Myocyte (in vitro differentiated cells): ENCODE data around the gene HCAR3. TPM values are rescaled to one million over a fixed set of nuclear protein-coding genes. Genes with fewer than 3 reads are reported as not detected.
"Not testable (repeated sequence)": the region's sequence is repeated elsewhere in the genome, so short reads cannot be mapped to it uniquely, and the experiment has no call there.

Experiments used
- DNase-seq: peaks from one replicate; pipeline ENCODE4 v3.0.0-alpha.2; 2012; ENCODE audit warnings: low read depth
- polyA plus RNA-seq: library from polyadenylated mRNA; unstranded; fragments of >200 nt; gene quantifications from one replicate; pipeline ENCODE4 v1.2.1, GENCODE V29; 2012; ENCODE audit warnings: missing spikeins
- total RNA-seq: library from RNA; depleted of rRNA; stranded (reverse); fragments of >200 nt; gene quantifications from 2 replicates; pipeline ENCODE4 v1.2.3, GENCODE V29; 2014

The HCAR3 gene
- total RNA-seq = not detected in 2 replicates
- polyA plus RNA-seq = not detected

DNA sequence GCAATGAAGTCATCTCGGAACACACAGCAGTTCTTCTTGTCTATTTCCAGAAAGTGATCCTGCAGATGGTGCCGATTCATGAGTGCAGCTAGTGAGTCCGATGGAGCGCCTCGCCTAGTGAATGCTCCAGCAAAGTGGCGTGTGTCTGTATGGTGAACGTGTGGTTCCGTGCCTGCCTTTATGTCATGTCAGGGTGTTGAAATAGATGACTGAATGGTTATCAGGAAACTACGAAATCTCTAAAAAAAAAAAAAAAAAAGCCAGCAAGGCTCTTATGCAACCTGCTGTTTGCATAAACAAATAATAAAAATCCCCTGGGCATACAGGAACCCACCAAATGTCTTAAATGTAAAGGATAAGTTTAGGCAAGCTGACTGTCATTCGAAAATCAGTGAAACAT, at the start of gene HCAR3:
Gene HCAR3, minus strand, starts transcription at position 154 of the 400 bp plus-strand sequence. Its CDS starts 74 bp downstream, at position 80.
- DNase-seq = not testable (repeated sequence)

DNA sequence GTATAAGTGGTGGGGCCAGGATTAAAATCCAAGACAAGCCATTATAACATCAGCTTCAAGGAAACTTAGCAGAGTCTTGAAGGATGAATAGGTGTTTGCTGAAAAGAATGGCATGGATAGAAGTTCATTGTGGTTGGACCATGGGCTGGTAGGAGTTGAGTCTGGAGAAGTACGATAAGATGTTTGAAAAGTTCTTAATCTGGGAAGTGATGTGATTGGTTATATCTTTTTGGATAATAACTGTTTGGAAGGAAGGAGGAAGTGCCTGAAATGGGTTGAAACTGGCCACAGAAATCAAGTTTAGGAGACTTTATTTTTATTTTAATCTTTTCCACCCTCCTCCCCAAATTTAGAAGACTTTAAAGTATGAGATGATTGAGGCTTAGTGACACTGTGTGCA, 41.0 kb upstream of the HCAR3 start:
- no peak for DNase-seq

DNA sequence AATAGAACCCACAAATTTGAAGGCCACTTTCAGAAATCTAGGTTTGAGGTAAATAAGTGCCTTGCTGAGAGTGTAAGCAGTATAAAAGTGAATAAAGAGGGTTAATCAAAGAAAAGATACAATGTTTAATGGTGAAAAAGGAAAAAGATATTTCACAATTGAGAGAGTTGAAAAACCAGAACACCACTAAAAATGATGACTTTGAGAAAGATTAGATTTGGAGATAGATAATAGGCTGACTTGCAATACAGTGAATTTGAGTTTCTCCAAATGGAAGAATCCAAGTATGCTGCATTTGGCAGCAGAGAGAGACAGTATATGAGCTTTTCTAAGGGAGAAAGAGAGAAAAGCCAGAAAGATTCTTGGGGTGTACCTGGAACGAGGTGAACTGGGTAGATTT, 38.2 kb upstream of the HCAR3 start:
- DNase-seq = no peak

DNA sequence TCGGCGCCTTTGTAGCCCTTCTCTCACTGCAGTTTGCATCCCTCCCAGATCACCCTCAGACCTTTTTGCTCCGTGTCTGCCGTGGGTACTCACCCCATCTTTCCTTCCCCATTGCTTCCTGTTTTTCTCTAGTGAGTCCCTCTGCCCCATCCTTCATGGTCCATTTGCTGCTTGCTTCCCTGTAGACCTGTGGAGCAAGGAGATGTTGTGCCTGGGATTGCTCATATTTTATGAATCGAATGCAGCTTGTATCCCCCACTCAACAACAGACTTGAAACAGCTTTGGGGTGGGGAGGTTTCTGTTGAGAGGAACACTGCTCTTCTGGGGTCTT, 36.7 kb upstream of the HCAR3 start:
- DNase-seq = no peak

DNA sequence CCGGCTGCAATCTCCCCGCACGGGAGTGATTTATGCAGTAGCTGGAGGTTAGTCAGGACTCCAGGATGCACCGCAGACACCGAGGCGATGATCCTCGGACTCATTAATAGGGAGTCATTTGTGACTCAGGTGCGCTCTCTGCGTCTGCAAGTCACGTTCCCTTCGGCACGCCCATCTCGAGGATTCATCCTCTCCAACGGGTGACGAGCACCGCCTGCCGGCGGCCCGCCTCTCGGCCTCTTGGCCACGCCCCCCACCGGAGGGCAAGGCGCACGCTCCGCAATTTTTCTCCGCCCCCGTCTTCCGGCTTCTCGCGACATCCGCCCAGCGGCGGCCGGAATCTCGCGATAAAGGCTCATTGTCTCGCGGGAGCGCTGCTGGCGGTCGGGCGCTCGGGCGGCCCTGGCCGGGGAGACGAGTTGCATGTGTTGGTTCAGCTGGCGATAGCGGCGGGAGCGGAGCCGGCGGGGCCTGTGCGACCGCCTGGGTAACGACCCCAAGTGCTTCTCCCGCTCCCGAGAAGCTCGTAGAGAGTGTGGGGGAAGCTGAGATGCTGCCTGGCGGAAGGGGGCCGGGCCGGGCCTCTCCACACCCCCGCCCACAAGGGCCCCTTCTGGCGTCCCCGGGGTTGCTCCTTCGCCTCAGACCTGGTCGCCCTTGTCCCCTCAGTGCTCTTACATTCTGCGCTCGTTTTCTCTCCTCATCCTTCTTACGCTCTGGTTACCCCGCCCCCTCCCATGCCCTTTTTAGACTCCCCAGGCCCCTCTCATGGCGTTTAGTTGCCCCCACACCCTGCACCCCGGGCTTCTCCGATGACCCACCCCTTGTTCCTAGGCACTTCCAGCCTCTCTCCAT, 36.1 kb upstream of the HCAR3 start, which contains the start of gene DENR:
Gene DENR, plus strand, starts transcription at position 361 of the 855 bp plus-strand sequence. CDS start 878 bp downstream, outside the sequence.
- peak; percentile 96 for DNase-seq

DNA sequence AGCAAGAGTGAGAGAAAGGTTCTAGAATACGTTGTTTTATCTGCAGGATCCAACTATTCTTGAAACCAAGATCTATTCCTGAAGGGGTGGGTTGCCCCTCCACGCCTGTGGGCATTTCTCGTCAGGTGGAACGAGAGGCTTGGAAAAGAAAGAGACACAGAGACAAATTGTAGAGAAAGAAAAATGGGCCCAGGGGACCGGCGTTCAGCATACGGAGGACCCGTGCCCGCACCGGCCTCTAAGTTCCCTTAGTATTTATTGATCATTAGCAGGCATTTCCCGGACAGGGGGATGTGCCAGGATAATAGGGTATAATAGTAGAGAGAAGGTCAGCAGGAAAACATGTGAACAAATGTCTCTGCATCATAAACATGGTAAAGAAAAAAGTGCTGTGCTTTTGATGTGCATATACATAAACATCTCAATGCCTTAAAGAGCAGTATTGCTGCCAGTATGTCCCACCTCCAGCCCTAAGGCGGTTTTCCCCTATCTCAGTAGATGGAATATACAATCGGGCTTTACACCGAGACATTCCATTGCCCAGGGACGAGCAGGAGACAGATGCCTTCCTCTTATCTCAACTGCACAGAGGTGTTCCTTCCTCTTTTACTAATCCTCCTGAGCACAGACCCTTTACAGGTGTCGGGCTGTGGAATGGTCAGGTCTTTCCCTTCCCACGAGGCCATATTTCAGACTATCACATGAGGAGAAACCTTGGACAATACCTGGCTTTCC, 34.3 kb upstream of the HCAR3 start:
- not testable (repeated sequence) for DNase-seq

DNA sequence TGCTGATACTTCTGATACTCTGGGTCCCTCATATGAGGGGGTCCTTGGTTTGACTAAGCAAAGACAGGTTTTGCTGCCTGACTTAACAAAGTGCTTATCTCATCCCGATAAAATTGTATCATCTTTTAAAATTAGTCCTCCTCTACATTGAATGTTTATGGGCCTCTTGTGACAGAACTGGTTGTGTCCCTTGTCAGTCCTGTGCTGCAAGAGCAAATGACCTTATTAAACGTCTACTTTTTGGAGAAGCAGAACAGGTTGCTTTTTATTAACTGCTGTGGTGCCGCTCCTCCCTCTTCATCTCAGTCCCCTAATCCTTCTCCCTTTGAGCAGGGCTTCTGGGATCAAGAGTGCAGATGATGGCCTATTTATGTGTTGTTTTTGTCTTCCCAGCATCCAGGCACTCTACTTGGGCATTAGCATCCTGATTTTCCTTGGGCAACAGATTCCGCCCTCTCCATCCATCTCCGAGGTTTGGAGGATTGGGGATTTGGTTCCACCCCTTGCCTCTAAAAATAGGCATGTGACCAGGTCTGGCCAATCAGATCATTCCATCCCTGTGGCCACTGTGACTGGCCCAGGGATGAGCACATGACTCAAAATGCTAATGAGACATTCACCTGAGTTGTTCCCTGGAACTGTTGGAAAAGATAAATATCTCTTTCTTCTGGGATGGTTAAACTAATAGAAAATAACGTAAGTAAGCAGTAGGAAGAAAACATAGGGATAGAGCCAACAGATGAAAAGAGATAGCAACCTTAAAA, 33.1 kb upstream of the HCAR3 start:
- no peak for DNase-seq

DNA sequence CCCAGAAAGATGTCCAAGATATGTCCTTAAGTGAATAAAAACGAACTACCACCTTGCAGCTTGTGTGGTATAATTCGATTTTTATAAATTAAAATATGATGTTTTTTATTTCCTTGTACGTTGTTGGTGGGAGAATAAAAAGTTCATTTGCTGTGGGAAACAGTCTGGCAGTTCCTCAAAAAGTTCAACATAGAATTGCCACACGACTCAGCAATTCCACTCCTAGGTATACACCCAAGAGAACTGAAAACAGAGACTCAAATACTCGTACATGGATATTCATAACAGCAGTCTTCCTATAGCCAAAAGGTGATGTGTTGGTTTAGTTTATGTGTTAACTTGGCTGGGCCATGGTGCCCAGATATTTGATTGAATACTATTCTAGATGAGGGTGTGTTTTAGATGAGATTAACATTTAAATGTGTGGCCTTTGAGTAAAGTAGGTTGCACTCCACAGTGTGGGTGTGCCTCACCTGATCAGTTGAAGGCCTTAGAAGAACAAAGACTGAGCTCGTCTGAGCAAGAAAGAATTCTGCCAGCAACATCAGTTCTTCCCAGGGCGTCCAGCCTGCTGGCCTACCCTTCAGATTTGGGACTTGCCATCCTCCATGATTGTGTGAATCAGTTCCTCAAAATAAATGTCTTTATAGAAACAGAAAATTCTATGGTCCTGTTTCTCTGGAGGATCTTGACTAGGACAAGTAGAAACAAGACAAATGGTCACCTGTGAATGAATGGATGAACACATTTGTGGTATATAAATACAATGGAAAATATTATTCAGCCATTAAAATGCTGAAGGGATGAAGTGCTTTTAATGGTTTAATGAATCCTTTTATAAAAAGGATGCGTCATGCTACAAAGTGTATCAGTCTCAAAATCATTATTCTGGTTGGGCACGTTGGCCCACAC, 30.9 kb upstream of the HCAR3 start:
- DNase-seq = no peak

DNA sequence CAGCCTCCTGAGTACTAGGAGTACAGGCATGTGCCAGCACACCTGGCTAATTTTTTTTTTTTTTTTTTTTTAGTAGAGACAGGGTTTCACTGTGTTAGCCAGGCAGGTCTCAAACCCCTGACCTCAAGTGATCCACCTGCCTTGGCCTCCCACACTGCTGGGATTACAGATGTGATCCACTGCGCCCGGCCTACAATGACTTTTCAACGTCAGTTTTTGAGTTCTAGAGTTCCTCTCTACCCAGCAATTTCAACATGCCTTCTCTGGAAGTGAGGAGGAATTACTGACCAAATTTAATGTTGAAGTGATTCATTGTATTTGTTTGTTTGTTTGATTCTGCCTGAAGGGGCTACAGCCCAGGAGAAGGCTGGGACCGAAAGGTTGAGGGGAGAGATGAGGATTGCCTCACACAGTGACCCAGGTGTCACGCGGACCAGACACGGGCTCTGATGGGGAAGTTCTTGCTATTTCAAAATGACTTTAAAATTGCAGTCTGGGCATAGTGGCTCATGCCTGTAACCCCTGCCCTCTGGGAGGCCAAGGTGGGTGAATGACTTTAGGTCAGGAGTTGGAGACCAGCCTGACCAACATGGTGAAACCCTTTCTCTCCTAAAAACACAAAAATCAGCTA, 27.4 kb upstream of the HCAR3 start:
- no peak for DNase-seq

DNA sequence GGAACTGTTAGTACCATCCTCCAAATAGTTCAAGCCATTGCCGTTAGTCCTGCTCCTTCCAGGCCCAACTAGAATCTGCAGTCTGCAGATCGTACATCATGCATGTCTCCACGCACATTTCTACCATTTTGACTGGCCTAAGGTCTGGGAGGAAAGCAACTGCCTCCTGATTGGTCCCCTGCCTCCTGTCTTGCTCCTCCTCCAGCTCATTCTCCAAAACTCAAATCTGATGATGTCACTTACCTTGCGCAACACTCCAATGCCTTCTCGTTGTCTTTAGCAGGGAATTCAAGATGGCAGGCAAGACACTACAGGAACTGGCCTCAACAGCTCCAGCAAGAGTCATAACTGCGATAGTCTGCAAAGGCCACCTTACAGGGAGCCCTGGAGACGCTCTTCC, 23.7 kb upstream of the HCAR3 start:
- DNase-seq = no peak

DNA sequence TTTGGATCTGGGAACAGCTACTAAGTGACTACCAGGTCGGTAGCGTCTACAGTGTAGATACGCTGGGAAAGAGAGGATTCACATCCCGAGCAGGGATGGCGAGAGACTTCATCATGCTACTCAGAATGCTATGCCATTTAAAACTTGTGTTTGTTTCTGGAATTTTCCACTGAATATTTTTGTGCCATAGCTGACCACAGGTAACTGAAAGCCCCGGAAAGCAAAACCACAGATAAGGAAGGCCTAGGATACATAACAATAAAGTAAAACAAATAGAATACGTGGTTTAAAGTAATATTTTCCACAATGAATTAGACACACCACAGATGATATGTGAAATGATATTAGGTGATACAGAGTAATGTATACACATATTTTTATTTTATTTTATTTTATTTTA, 22.0 kb upstream of the HCAR3 start:
- no peak for DNase-seq

DNA sequence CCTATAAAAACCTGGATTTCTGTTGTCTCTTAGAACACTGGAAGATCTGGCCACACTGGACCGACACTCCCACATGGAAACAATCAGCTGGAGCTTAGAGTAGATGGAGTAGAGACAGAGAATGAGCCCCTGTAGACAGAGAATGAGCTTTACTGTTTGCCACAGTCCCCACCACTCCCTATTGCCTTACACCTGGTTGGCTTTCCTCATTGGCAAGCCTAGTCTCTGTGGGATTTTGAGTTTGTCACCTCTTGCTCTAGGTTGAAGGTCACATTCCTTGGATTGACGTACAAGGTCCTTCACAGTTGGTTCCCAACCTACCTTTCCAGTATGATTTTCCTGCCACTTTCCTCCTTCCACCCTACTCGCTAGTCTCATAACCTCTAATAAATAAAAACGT, 16.0 kb upstream of the HCAR3 start:
- no peak for DNase-seq

DNA sequence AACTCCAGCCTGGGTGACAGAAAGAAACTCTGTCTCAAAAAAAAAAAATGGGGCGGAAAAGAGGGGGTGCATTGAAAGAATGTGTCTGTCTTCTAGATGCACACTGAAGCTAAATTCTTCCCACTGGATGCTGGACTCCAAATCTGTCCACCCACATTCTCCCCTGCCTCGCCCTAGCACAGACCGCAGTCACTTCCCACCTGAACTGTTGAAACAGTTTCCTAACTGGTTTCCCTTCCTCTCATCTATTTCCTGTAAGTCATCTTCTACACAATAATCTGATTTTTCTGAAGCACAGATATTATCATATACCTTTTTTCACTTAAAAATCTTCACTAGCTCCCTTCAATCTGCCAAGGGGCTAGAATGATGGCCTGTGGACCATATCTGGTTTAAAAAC, 15.6 kb upstream of the HCAR3 start:
- DNase-seq = no peak

DNA sequence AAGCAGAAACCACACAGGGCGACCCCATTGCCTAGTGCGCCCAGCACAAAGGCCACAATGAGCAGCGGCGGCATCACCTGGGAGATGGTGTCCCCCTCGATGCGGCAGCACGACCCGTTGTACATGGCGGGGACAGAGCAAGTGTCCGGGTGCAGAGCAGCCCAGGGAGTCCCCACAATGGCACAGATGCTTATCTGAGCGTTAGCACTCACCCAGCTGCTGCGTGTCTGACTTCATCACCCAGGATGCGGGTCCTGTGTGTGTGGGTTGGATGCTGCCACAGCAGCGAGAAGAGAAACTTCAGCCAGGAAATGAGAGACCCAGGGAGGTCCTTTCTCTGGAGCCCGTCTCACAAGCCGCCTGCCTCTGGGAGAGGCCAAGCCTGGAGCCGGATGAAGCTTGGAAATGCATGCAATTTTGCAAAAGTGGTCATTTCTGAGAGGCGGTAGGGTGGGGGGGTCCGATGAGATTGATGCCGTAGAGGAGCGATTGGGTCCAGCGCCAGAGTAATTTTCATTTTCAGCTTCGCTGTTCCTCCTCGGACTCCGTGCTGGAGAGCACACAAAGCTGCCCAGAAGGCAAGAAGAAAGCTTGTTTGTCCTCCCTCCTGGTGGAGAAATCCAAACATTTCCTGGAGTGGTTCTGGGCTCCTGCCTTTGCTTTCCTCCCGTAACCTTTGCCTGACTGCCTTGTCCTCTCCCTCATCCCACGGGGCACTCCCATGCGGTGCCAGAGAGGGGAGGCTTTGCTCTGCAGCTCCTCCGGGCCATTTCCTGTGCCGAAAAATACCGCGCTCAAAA, 13.8 kb upstream of the HCAR3 start, which contains the start of gene HCAR1:
Gene HCAR1, minus strand, starts transcription at position 630 of the 800 bp plus-strand sequence. Its CDS starts 505 bp downstream, at position 125.
- DNase-seq = no peak

DNA sequence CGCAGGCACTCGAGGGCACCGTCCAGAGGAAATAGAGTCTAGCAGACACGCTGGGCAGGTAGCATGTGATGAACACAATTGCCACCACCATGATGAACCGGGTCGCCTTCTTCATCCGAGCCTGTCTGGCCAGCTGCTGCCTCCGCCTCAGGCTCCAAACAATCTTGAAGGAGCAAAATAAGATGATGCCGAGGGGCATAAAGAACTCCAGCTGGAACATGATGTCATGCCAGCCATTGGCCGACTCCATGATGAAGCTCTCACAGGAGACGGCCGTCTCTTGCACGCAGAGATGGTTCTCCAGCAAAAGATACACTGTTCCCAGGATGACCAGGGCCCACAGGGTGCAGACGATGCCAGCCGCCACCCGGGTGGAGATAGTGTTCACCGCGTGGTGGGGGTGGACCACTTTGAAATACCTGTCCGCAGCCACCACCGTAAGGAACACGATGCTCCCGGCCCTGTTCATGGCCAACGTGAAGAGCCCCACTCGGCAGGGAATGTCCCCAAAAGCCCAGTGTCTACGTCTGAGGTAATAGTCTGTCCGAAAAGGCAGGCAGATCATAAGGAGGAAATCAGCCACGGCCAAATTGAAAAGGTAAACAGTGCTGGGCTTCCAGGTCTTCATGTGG, 13.1 kb upstream of the HCAR3 start:
- no peak for DNase-seq

DNA sequence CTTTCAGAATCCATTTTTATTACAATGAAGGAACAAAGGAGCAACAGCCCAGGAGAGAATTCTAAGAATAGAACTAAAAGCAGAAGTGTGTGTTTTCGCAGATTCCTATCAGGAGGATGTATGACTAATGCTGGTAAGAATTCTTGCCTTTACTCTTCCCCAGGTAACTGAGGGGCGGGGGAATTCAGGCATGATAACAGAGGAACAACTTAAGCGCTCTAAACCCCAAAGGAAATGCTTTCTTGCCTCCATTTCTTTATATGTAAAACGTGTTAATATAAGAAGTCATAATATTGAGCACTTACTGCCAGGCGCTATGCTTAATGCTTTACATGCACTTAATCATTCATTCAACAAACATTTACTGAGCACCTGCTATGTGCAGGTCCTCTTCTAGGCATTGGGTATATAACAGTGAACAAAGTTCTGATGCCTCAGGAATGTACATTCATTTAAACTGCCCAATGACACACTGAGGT, 9.5 kb upstream of the HCAR3 start:
- no peak for DNase-seq

DNA sequence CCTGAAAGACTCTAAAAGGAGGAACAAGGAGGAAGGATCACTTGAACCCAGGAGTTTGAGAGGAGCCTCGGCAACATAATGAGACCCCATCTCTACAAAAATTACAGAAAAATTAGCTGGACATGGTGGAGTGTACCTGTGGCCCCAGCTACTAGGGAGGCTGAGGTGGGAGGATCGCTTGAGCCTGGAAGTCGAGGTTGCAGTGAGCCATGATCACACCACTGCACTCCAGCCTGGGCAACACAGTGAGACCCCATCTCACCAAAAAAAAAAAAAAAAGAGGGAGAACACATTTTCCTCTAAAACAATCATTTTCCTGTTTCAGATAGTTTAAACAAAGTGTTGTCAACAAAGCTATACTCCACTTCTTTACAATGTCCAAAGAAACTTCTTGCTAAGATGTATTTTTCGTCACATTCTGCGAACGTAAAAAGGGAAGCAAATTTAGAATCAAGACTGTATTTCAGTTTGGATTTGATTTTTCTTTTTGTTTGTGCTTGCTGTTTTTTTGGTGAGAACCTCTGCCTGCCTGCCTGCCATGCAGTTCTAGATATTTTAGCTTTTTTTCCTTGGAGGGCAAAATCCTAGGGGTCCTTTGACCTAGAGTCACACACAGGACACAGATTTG, 9.0 kb upstream of the HCAR3 start:
- DNase-seq = no peak

DNA sequence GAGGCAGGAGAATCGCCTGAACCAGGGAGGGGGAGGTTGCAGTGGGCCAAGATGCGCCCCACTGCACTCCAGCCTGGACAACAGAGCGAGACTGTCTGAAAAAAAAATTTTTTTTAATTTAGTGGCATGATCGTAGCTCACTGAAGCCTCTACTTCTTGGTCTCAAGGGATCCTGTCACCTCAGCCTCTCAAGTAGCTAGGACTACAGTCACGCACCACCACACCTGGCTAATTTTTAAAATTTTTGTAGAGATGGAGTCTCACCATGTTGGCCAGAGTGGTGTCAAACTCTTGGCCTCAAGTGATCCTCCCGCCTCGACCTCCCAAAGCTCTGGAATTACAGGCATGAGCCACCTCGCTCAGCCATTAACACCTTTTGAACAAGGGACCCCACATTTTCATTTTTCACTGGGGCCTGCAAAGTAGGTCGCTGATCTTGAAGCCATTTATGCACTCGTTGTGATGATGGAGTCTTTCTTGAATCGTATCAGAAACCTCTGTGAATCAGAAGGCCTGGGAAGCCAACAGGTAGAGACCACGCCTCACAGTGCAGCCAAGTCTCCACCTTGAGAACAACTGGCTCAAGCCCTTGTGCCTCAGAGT, 8.1 kb upstream of the HCAR3 start:
- DNase-seq = no peak
